ENCODE data around the gene ACP1.
"Not testable (repeated sequence)": the region's sequence is repeated elsewhere in the genome, so short reads cannot be mapped to it uniquely, and the experiment has no call there.

The ACP1 gene

GRCh38 chr2:296354-296753 lies 31.6 kb downstream of the ACP1 start:
- DNase-seq (ENCODE audit: extremely low spot score, insufficient read length, low read depth): no peak
- no peak for FAIRE-seq

GRCh38 chr2:305366-305765 lies 40.6 kb downstream of the ACP1 start:
- DNase-seq (ENCODE audit: extremely low spot score, insufficient read length, low read depth) (no peak), FAIRE-seq (no peak)

- FAIRE-seq (no peak), DNase-seq (ENCODE audit: extremely low spot score, insufficient read length, low read depth) (no peak)
These were observed 44.6 kb downstream of the ACP1 start for GRCh38 chr2:309148-309953.

GRCh38 chr2:309954-310510 lies 45.3 kb downstream of the ACP1 start:
- FAIRE-seq (no peak), DNase-seq (ENCODE audit: extremely low spot score, insufficient read length, low read depth) (no peak)

GRCh38 chr2:310994-311393 lies 46.2 kb downstream of the ACP1 start:
- FAIRE-seq: no peak
- DNase-seq (ENCODE audit: extremely low spot score, insufficient read length, low read depth): no peak

GRCh38 chr2:313991-314390 lies 49.2 kb downstream of the ACP1 start:
- no peak for FAIRE-seq
- no peak for DNase-seq (ENCODE audit: extremely low spot score, insufficient read length, low read depth)

GRCh38 chr2:314561-315336 lies 50.0 kb downstream of the ACP1 start:
- DNase-seq (ENCODE audit: extremely low spot score, insufficient read length, low read depth) (no peak), FAIRE-seq (no peak)

GRCh38 chr2:315925-316324 lies 51.2 kb downstream of the ACP1 start:
- not testable (repeated sequence) for FAIRE-seq; DNase-seq (ENCODE audit: extremely low spot score, insufficient read length, low read depth)

- DNase-seq (ENCODE audit: extremely low spot score, insufficient read length, low read depth) (no peak), FAIRE-seq (no peak)
These were observed 51.6 kb downstream of the ACP1 start for GRCh38 chr2:316381-316780.

- no peak for DNase-seq (ENCODE audit: extremely low spot score, insufficient read length, low read depth)
These were observed 53.0 kb downstream of the ACP1 start for GRCh38 chr2:317501-318424.

GRCh38 chr2:319059-319600 lies 54.4 kb downstream of the ACP1 start:
- DNase-seq (ENCODE audit: extremely low spot score, insufficient read length, low read depth): no peak
- FAIRE-seq: no peak

More at GRCh38 chr2:317501-318424, 53.0 kb downstream of the ACP1 start:
- no peak for FAIRE-seq

- DNase-seq (ENCODE audit: extremely low spot score, insufficient read length, low read depth) (no peak), FAIRE-seq (no peak)
These were observed 55.8 kb downstream of the ACP1 start for GRCh38 chr2:320561-320960.

GRCh38 chr2:322326-322725 lies 57.6 kb downstream of the ACP1 start:
- FAIRE-seq: no peak
- DNase-seq (ENCODE audit: extremely low spot score, insufficient read length, low read depth): no peak

GRCh38 chr2:323035-323434 lies 58.3 kb downstream of the ACP1 start:
- DNase-seq (ENCODE audit: extremely low spot score, insufficient read length, low read depth) (no peak), FAIRE-seq (no peak)
